RPMI7951 (cell line): ENCODE measurements around the gene SSR2. TPM values are rescaled to one million over a fixed set of nuclear protein-coding genes. Genes with fewer than 3 reads are reported as not detected.
A peak's percentile ranks its signal among the peaks of the same experiment; 100 is the strongest.
"Not testable (repeated sequence)": the region's sequence is repeated elsewhere in the genome, so short reads cannot be mapped to it uniquely, and the experiment has no call there.

Experiments used
- DNase-seq: peaks from one replicate; pipeline ENCODE4 v3.0.0-alpha.2; 2012; ENCODE audit warnings: low read depth
- total RNA-seq: library from RNA; depleted of rRNA; stranded (reverse); fragments of >200 nt; shearing (Covaris generic); gene quantifications from 2 replicates; pipeline ENCODE4 v1.2.3, GENCODE V29; 2014

SSR2 gene
- total RNA-seq, 1 experiment from 2014 or later: 685 TPM

DNA sequence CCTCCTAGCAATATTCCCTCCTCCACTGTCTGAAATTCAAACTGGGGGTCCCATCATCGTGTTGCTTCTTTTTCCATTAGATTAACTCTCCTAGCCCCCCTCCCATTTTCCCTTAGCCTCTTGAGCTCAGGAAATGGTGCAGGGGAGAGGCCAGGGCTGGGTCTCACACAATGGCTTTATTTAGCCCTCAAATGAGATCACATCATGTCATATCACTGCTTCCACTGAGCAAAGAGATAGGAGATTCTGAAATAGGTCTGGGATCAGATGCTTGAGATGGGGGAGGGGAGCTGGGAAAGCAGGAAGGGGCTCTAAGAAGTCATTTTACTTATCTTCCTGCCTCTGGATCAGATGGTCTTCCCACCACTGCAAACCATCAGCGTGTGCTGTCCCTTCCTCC, 24.6 kb downstream of the SSR2 start:
- DNase-seq: no peak

DNA sequence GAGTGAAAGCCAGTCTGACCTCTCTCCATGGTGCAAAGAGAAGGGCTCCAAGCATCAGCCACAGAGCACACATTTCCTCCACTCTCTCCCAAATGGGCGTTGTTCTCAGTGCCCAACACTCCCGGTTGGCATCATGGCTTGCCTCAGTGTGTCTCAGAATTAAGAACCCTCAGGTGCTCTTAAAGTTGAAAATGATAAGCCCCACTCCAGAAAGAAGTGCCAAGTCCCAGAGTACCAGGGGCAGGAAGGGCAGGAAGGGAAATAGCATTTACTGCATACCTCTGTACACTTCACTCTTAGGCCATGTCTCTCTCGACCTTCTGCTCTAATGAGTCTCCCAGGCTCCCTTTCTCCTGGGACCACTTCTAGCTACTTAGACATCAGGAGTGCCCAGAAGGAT, 27.2 kb downstream of the SSR2 start:
- DNase-seq: no peak

DNA sequence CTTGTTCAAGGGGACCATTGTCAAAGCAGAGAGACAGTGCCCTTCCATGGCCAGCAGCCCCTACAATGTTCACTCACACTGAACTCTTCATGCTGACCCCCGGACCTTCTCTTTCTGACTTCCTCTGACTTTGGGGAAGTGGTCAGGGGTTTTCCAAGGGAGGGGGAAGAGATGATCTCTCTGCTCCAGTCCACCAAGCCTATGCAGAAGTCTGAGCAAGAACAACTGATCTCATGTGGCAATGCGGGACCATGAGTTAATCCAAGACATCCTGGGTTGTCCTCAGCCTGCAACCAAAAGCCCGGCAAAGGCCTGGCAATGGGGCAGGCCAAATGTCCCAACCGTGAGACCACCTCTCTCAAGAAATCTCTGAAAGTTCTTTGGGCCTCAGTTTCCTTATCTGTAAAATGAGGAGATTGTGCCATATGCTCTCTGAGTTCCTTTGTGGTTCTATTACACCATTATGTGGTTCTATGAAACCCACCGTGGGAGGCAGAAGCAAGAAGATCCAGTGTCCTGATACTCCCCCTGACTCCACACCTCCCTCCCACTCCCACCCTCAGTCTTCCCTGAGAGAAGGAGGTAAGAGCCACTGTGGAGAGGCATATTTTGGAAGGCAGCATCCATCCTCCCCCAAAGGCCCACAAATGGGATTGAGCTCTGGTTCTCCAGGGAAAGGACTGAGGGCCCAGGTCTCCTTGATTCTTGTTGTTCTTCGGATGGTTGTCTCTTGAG, 30.6 kb downstream of the SSR2 start:
- DNase-seq: no peak

DNA sequence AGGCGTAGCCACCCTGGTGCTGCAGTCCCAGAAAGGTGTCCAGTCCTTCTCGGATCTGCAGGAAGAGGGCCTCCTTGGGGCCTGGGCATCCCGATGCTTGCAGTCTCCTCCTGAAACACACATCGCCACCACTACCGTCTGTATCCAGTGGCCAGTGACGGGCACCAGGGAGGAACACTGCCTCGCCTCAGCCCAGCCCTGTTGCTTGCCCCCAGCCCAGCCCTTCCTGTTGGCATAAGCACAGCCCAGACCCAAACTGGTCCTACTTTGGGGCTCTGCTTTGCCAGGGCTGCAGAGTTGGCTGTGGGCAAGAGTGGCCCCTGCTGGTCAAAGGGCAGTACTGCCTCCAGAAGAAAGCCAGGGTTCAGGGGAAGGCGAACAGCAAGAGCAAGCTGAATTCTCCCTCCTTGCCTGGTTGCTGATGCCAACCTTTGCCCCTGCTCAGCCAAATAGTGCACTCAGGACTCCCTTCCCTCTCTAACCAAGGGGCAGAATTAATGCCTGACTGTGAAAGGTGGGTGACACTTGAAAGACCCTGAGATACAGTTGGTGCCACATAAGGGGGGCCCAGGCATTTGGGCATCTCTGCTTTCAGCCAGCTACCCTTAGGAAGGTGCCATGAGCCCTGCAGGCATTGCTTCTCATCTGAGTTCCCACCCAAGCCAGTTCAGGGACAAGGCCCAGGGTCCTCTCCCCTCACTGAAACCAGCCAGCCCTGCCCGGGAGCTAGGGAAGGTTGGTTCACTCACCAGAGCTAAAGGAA, 31.3 kb downstream of the SSR2 start:
- DNase-seq: peak; percentile 64

DNA sequence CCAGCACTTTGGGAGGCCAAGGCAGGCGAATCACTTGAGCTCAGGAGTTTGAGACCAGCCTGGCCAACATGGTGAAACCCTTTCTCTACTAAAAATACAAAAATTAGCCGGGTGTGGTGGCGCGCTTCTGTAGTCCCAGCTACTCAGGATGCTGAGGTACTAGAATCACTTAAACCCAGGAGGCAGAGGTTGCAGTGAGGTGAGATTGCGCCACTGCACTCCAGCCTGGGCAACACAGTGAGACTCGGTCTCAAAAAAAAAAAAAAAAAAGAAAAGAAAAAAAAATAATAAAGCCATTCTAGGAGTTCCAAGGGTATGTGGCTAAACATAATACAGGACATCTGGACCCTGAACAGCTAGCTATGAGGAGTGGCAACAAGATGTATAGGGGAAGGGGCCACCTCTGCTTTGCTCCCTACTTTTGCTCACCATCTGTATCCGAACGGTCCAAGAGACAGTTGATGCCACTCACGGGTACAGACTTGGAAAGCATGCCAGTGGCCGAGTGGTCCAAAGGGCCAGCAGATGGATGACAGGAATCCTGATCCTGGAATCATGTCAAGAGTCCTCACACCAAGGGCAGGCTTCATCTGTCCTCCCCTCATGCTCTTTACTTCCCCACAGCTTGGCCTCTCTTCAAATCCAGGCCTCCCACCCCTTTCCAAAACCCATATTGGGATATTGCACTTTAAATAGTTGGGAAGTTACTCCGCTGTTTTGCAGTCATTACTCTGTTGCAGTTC, 35.7 kb downstream of the SSR2 start:
- DNase-seq: not testable (repeated sequence)

DNA sequence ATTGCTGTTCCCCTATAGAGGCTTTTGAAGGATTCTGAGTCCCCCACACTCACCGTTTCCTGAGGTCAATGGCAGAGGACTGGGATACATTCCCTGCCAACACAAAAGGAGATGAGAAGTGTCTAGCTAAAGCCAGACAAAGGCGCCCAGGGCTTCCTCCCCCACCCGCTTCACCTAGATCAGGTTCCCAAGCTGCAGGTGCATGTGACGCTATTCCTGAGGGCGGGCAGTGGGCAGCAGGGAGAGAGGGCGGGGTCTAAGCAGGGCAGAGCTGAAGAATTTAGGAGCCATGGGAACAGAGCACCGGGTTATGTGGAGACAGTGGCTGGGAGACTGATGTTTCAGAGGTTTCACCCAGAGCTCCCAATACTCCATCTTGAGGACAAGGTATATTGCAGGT, 36.4 kb downstream of the SSR2 start:
- DNase-seq: no peak

DNA sequence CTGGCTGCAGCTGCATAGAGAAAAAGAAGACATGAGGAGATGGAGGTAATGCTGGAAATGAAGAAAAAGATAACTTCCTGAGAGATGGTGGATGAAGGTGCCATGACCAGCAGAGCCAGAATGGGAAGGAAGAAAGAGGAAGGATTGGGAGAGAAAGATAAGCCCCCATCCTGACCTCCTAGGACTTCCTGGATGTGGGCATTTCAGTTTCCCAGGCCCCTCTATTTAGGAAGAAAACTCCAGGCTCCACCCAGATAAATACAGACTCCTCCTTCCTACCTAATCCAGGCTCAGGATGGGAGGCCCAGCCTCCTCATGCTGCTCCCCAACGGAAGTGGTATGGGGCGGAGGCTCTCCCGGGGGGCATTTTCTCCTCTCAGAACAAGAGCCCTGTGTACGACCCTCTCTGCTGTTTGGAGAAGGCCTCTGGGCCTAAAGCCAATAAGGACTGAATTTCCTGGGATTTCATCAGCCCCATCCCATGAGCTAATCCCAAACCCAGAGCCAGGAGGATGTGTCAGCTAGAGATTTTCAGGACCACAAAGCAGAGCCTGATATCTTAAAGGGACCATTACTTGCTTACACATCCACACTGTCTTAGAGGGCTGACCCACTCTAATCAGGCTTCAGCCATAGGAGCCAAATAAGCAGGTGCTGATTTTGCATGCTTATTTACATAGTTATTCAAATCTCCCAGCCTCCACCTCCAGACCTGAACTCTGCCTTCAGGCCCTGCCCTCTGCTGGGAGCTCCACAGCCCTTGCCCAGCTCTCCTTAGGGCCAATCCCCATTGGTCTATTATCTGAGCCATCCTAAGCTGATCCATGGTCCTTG, 37.3 kb downstream of the SSR2 start:
- peak; percentile 97 for DNase-seq

DNA sequence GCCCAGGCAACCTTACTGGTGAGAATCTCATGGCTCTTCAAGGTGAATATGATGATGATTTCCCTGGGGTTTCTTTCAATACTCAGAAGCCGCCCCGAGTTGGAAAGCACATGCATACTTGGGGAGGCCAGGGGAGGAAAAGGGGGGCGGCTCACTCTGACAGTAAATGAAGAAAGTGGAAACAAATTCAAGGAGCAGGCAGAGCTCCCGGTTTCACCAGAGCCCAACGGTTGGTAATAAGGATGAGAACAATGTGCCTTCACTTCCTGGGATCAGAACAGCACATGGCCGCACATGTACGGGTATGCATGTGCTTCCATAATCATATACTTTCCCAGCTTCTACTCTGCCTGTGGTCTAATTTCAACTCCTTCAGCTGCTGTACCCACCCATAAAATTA, 38.6 kb downstream of the SSR2 start:
- DNase-seq: no peak

DNA sequence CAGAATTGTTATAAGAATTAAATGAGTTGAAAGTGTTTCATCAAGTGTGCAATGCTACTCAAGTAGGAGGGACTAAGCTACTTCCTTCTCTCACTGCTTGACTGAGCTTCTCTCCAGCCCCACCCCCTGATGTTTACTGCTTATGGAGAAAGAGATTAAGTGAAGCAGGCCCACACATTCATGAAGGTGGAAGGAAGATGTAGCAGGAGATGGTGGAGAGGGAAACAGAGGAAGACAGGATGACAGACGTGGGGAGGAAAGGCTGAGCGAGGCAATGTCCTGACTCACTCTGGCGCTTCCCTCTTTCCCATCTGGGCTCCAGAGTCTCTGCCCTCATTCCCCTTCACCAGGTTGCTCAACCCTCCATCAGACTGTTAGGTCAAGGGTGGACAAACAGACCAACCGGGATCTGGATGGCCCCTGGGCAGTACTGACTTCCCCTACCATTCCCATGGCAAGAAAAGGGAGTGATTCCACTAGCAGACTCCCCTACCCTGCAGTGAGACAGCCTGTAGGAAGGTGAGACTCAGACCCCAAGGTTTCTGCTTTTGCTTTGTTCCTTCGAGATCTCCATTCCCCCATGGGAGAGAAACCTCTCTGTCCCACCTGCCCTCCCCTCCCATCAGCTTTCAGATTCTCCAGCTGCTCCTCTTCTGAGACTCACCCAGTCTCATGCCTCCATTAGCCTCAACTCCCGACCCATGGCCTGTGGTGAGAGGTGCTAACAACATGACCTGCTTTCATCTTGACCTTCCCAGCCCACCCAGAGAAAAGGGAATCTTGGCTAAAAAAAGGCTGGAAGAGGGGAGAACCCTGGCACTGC, 39.3 kb downstream of the SSR2 start:
- DNase-seq: peak; percentile 85

DNA sequence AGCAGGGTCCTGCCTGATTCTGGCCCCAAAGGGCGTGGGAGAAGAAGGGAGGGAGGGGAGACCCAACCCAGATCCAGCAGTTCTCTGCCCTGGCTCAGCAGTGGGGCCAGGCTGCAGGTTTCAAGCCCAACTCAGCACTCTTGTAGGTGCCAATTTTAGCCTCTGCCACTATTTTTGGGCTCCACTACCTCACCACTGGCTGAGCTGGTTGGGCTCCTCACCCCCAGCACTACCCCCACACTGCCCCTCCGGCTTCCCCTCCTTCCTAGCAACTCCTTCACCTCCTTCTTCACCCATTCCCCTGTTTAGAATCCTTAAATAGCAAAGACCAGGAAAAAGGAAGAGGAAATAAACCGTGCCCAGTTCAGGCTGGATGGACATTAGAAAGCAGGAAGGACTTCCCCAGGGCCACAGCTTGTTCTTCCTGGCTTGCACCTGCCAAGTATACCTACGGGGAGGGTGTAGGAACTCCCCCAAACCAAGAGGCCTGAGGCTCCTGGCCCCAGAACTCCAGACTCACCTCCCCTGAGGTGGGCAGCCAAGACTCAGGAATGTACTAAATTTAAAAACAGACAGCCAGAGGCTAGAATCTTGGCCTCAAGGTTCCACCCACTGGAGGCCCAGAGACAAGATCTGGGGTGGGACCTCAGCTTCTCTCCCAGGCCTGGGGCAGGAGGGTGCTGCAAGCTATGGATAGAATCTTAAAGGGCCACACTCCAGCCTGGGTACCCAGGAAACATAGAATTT, 41.0 kb downstream of the SSR2 start:
- peak; percentile 49 for DNase-seq

DNA sequence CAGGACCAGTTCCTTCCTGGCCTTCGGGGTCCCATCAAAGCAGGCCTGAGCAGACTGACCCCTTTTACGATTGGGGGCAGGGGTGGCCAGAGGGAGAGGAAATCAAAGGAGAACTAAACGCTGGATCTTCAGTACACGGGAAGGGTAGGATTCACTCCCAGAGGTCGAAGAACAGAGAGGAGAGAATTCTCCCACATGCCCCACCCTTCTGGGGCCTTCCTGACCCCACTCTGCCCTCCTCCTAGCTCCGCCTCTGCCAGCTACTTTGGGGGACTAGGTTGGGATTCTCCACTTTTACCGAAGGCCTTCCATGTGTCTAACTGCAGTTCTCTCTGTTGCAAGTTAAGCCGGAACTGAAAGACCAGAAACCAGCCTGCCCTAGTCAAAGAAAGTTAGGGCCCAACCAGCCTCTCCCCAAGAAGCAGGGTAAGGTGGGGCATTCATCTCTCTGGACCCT, 41.8 kb downstream of the SSR2 start:
- DNase-seq: peak; percentile 54

DNA sequence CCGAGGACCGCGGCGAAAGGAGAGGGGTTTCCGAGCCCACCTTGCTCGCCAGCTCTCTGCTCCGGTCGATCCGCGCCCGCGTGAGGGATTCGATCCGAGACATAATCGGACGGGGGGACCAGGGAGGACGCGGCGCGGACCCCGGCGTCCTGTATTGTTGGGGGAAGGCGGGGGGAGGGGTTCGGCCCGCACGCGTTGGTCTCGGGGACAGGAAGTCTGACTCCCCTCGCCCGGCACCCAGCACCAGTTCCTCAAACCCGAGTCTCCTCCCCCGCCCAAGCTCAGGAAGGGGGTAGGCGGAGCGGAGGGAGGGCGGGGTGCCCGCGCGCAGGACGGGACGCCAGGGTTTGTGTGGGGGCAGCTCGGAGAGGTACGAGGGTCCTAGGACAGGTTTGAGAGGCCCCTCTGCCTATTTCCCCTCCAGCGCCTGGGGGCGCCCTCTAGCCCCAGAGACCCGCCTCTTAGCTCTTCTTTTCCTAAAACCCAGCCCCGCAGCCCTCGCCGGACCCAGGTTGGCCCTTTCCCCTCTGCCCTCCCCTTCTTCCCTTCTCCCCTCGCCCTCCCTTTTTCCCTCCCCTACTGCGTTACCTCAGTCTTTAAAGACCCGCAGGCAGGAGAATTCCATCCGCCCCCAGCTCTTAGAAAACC, 42.3 kb downstream of the SSR2 start, which contains the start of gene ARHGEF2:
Gene ARHGEF2, minus strand, starts transcription at position 223 of the 648 bp plus-strand sequence. Its CDS starts 120 bp downstream, at position 103.
- peak; percentile 67 for DNase-seq

DNA sequence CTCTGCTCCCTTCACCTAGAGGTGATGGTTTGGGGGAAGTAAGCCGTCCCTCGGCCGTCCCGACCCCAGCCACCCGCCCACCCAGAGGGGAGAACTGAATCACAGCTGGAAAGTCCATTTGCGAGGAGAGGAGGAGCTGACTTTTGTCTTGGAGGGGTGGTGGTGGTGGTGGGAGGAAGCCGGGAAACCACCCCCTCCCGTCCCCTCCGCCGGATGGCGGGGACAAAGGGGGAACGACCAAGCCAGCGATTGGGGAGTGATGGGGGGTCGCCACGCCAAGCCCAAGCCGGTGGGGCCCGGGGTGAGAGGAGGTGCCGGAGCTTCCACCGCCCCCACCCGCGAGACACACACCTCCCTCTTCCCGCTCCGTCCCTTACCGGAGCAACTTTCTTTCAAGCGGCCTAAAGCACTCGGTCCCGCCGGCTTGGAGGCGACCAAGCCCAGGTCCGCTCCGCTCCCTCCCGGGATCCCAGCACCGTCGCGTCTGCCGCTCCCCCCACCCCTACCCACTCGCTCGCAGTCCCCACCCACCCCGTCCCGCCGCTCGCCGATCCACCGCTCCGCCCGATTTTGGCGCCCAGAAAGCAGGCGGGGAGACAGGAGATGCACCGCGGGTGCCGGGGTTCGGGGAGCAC, 42.9 kb downstream of the SSR2 start:
- DNase-seq: peak; percentile 31

DNA sequence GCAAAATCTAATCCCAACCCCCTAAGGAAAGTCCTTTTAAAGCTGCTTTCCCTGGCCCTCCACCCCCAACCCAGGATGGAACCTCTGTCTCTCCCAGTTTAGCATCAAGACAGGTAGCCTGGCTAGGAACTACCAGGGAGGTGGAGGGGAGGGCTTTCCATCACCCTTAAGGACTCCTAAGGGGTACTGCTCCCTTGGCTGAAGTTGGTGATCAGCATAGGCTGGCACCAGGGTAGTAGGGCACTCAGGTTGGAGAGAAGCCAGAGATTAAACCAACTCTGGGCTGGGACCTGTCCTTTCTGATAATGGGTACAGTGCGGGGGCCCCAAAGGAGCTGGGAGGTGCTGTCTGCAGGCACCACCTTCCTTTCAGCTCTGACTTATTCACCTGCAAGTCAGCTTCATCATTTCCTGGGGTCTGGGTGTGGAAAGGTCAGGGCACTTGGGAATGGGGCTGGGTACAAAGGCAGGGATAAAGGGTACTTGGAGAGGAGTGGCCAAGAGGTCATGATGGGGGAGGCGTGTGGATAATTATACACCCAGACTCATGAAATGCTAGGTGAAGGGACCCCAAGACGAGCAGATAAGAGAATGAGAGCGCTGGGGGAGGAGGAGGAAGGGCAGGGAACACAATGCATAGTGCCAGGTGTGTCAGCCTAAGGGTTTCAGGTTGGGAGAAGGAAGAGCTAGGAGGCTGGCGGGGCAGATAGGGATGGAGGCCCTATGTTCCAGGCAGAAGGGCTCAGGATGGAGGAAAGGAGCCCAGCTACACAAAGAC, 43.6 kb downstream of the SSR2 start:
- DNase-seq: no peak

DNA sequence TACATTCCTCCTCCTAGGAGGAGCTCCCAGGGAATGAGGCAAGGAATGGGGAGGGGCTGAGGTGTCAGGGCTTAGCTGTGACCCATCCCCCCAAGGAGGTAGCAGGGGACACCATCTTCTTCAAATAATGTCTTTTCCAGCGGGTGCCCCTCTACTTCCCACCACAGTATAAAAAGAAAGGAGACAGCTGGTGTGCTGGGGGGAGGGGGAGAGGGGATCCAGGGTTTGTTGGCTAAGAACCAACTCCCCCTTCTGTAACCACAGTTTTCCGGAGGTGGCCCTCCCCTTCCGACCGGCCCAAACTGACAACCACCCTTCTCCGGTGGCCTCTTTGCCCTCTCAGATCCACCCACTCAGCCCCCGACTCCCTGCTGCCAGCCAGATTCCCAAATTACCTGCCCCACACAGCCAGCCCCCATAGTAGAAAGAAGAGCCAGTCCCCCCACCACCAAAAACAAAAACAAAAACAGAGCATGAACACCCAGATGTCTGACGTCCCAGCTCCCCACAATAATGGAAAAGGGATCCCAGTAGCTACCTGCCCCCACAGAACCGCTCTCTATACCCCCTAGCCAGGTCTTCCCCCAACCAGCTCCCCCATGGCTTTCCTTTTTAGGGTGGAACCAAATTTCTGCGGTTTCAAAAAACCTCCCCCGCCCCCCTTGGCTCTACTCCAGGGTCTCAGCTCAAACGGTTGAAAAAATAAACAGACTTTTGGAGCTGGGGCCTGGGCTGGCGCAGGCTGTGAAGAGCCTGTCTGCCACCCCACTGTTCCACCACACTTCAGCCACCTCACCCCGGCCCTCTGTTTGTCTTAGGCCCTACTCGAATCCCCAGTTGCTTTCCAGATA, 44.5 kb downstream of the SSR2 start:
- peak; percentile 77 for DNase-seq

DNA sequence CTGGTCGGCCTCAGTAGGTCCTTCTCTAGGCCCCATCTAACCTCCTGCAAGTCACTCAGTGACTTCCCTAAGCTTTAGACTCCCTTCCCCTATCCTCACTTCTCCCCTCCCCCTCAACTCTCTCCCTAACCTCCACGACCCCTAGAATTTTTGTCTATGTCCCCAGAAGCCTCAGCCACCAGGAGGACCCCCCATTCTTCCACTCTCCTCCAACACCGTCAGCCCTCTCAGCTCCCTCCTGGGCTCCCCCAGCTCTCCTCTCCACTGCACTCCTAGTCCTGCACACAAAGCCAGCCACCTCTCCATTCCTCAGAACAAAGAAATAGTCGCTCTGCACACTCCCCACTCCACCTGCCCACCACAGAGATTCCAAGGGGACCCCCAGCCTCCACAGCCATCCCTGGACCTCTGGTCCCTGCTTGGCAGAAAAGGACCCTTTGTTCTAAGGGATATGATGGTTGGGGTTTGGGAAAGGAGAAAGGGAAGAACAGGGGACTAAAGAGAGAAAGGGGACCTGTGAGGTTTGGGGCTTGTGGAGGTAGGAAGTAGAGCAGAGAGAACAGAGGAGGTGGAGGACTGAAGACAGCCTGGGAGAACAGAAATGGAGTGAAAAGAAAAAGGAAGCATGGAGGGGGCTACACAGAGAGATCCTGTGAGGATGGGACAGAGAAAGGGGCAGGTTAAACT, 45.2 kb downstream of the SSR2 start:
- DNase-seq: no peak
